ENCODE data around the gene PACS2.

- no peak for TF ChIP-seq CTCF (conservative IDR thresholded peaks at IDR 0.05; ENCODE audit: low read length)
- no peak for TF ChIP-seq EZH2phosphoT487 (IDR thresholded peaks at IDR 0.05; ENCODE audit: borderline replicate concordance)
These were observed 80.9 kb downstream of the PACS2 start for GRCh38 chr14:105395538-105395854.
